WTC11 (cell line): ENCODE results near the gene PODXL. TPM values are rescaled to one million over a fixed set of nuclear protein-coding genes. Genes with fewer than 3 reads are reported as not detected.

ENCODE experiments used
- ATAC-seq: fragments of 200-7000 bp; cut with Tn5 transposase; 2 replicates; pipeline ENCODE4 v1.10.0; 2021; ENCODE audit warnings: mild to moderate bottlenecking, moderate library complexity
- CTCF ChIA-PET: fragments of 300-600 bp; sonication (Branson Sonifier 250); formaldehyde crosslinking; loops from one replicate; lab custom pipeline; 2021; ENCODE audit warnings: antibody characterized with exemption; lab: Charles Lee
- POLR2A ChIA-PET: fragments of 350-600 bp; sonication (Branson Sonifier 250); formaldehyde crosslinking; loops from one replicate; lab custom pipeline; 2021; ENCODE audit warnings: antibody characterized with exemption; lab: Charles Lee
- DNase-seq: peaks from one replicate; pipeline ENCODE4 v3.0.0; 2021; ENCODE audit warnings: low spot score
- H3K27ac Mint-ChIP-seq: 2 replicates; pipeline ENCODE4 v1.8.0; 2021; ENCODE audit warnings: mixed read lengths
- H3K27me3 Mint-ChIP-seq: 2 replicates; pipeline ENCODE4 v1.8.0; 2021; ENCODE audit warnings: low read depth, mild to moderate bottlenecking, moderate library complexity, mixed read lengths
- H3K36me3 Mint-ChIP-seq: 2 replicates; pipeline ENCODE4 v1.8.0; 2021; ENCODE audit warnings: mixed read lengths
- H3K4me1 Mint-ChIP-seq: 2 replicates; pipeline ENCODE4 v1.8.0; 2022; ENCODE audit warnings: mixed read lengths
- H3K4me3 Mint-ChIP-seq: 2 replicates; pipeline ENCODE4 v1.8.0; 2021; ENCODE audit warnings: mild to moderate bottlenecking, moderate library complexity, mixed read lengths
- H3K9me3 Mint-ChIP-seq: 2 replicates; pipeline ENCODE4 v1.8.0; 2021; ENCODE audit warnings: mixed read lengths
- CDX4 ChIP-seq: fragments of 250-450 bp; sonication (Bioruptor Pico); IDR thresholded peaks from 2 replicates; pipeline ENCODE4 v1.9.0; 2021; ENCODE audit warnings: moderate library complexity, mild to moderate bottlenecking, inconsistent platforms, borderline replicate concordance
- PRDM15 ChIP-seq: sonication (generic); formaldehyde crosslinking; IDR thresholded peaks from 2 replicates; pipeline ENCODE4 v1.8.0; 2022; ENCODE audit warnings: missing genetic modification reagents
- SOX15 ChIP-seq: fragments of 250-450 bp; sonication (Bioruptor Pico); IDR thresholded peaks from 2 replicates; pipeline ENCODE4 v1.9.0; 2021; ENCODE audit warnings: mild to moderate bottlenecking
- USF2 ChIP-seq: sonication (generic); formaldehyde crosslinking; IDR thresholded peaks from 2 replicates; pipeline ENCODE4 v1.8.1; 2023; ENCODE audit warnings: mild to moderate bottlenecking, missing genetic modification reagents, moderate library complexity
- ZNF121 ChIP-seq: sonication (generic); formaldehyde crosslinking; IDR thresholded peaks from 2 replicates; pipeline ENCODE4 v1.8.0; 2023; ENCODE audit warnings: missing genetic modification reagents
- ZNF317 ChIP-seq: sonication (generic); formaldehyde crosslinking; IDR thresholded peaks from 2 replicates; pipeline ENCODE4 v1.8.1; 2023; ENCODE audit warnings: low read depth, mild to moderate bottlenecking, moderate library complexity, missing genetic modification reagents, borderline replicate concordance
- total RNA-seq: library from RNA; stranded (reverse); gene quantifications from 3 replicates; pipeline ENCODE4 v1.2.3, GENCODE V29; 2021
- TF ChIP-seq, protein P1 (sequence below): fragments of 200-600 bp; IDR thresholded peaks from 2 replicates; pipeline ENCODE4 v1.8.0; 2022; ENCODE audit warnings: antibody characterized with exemption
- TF ChIP-seq, protein P2 (sequence below): fragments of 250-450 bp; sonication (Bioruptor Pico); IDR thresholded peaks from 2 replicates; pipeline ENCODE4 v1.9.0; 2021; ENCODE audit warnings: mild to moderate bottlenecking
- TF ChIP-seq, protein P3 (sequence below): sonication (generic); formaldehyde crosslinking; IDR thresholded peaks from 2 replicates; pipeline ENCODE4 v1.8.1; 2022; ENCODE audit warnings: mild to moderate bottlenecking, moderate library complexity, missing genetic modification reagents
- TF ChIP-seq, protein P4 (sequence below): sonication (generic); formaldehyde crosslinking; IDR thresholded peaks from 2 replicates; pipeline ENCODE4 v1.8.1; 2023; ENCODE audit warnings: mild to moderate bottlenecking, missing genetic modification reagents
- TF ChIP-seq, protein P5 (sequence below): sonication (generic); formaldehyde crosslinking; IDR thresholded peaks from 2 replicates; pipeline ENCODE4 v1.8.0; 2023; ENCODE audit warnings: missing genetic modification reagents

The PODXL gene
- total RNA-seq, 1 experiment from 2014 or later, result 483 TPM

DNA sequence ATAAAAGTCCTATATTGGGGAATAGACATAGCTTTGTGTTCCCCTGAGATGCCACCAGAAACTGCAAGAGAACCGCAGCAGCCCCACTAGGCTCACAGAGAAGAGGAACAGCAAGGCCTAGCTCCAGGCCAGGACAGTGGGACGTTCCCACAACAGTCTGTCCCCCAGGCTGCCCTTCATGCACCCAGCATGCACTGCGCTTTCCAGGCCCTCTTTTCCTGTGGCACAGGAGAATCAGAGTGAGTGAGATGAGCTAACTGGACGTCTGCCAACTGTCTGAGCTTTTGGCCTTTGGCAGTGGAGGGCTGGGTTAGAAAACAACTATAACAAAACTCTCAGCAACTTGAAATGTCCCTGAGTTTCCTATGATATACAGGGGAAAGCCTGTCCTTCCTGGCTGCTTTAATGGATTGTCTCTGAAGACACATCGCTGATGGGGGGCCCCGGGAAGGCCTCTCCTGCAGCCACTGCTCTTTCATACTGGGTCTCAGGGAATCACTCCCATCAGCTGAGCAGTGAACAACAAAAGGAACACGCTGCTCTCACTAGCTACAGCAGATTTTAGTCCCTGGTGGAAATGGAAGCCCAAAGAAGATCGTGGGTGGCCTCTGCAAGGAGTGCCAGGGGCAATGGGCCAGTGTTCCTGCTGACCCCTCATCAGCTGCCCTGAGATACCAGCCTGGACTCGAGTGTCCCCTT is 53.5 kb downstream of the PODXL start (continued):
- no peak for TF ChIP-seq USF2 (CRISPR knock-in tag)
- no peak for TF ChIP-seq PRDM15 (CRISPR knock-in tag)
- TF ChIP-seq CDX4, result no peak

- TF ChIP-seq, protein P1, sequence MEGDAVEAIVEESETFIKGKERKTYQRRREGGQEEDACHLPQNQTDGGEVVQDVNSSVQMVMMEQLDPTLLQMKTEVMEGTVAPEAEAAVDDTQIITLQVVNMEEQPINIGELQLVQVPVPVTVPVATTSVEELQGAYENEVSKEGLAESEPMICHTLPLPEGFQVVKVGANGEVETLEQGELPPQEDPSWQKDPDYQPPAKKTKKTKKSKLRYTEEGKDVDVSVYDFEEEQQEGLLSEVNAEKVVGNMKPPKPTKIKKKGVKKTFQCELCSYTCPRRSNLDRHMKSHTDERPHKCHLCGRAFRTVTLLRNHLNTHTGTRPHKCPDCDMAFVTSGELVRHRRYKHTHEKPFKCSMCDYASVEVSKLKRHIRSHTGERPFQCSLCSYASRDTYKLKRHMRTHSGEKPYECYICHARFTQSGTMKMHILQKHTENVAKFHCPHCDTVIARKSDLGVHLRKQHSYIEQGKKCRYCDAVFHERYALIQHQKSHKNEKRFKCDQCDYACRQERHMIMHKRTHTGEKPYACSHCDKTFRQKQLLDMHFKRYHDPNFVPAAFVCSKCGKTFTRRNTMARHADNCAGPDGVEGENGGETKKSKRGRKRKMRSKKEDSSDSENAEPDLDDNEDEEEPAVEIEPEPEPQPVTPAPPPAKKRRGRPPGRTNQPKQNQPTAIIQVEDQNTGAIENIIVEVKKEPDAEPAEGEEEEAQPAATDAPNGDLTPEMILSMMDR, result no peak
- TF ChIP-seq, protein P2, sequence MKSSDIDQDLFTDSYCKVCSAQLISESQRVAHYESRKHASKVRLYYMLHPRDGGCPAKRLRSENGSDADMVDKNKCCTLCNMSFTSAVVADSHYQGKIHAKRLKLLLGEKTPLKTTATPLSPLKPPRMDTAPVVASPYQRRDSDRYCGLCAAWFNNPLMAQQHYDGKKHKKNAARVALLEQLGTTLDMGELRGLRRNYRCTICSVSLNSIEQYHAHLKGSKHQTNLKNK, result no peak
- TF ChIP-seq, protein P3, sequence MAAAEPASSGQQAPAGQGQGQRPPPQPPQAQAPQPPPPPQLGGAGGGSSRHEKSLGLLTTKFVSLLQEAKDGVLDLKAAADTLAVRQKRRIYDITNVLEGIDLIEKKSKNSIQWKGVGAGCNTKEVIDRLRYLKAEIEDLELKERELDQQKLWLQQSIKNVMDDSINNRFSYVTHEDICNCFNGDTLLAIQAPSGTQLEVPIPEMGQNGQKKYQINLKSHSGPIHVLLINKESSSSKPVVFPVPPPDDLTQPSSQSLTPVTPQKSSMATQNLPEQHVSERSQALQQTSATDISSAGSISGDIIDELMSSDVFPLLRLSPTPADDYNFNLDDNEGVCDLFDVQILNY (CRISPR knock-in tag), result no peak
- TF ChIP-seq CDX4 (no peak), ZNF121 (CRISPR knock-in tag) (no peak), SOX15 (no peak), ZNF317 (CRISPR knock-in tag) (no peak)
- TF ChIP-seq, protein P4, sequence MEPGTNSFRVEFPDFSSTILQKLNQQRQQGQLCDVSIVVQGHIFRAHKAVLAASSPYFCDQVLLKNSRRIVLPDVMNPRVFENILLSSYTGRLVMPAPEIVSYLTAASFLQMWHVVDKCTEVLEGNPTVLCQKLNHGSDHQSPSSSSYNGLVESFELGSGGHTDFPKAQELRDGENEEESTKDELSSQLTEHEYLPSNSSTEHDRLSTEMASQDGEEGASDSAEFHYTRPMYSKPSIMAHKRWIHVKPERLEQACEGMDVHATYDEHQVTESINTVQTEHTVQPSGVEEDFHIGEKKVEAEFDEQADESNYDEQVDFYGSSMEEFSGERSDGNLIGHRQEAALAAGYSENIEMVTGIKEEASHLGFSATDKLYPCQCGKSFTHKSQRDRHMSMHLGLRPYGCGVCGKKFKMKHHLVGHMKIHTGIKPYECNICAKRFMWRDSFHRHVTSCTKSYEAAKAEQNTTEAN (CRISPR knock-in tag), result no peak
- TF ChIP-seq, protein P5, sequence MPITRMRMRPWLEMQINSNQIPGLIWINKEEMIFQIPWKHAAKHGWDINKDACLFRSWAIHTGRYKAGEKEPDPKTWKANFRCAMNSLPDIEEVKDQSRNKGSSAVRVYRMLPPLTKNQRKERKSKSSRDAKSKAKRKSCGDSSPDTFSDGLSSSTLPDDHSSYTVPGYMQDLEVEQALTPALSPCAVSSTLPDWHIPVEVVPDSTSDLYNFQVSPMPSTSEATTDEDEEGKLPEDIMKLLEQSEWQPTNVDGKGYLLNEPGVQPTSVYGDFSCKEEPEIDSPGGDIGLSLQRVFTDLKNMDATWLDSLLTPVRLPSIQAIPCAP, result no peak
- ChIA-PET CTCF (interaction anchor here (0.6 to 0.9 kb wide), 3 partner anchors 44 to 484 kb away, joined by 3 to 4 read pairs (median 3); no protein-coding TSS in a partner anchor), POLR2A (no interaction called here)
- H3K9me3 Mint-ChIP-seq, result no peaks in the 10 kb centered on the region
- no peaks in the 10 kb centered on the region for H3K27me3 Mint-ChIP-seq
- peaks cover 82% of the 10 kb centered on the region for H3K36me3 Mint-ChIP-seq
- no peak overlapping the region for H3K4me3 Mint-ChIP-seq
- peak overlapping the region; percentile 67 for H3K27ac Mint-ChIP-seq
- no peak for ATAC-seq
- DNase-seq, result no peak
- peaks cover 8% of the 10 kb centered on the region; the same call in 1 of the 2 replicates for H3K4me1 Mint-ChIP-seq
Measured at GRCh38 chr7:131501930-131502685, 54.3 kb downstream of the PODXL start.
